ENCODE measurements around the gene FAR1.

The FAR1 gene

GRCh38 chr11:13776134-13776815 is 107.8 kb downstream of the FAR1 start:
- no peak for DNase-seq (ENCODE audit: low read depth, low spot score)

- DNase-seq (ENCODE audit: low read depth, low spot score) = no peak
These were observed 109.0 kb downstream of the FAR1 start for GRCh38 chr11:13777341-13777985.

GRCh38 chr11:13778345-13778744 is 109.9 kb downstream of the FAR1 start:
- no peak for DNase-seq (ENCODE audit: low read depth, low spot score)

- no peak for DNase-seq (ENCODE audit: low read depth, low spot score)
These were observed 112.7 kb downstream of the FAR1 start for GRCh38 chr11:13781153-13781552.

Measured in astrocyte of the hippocampus (primary cell).